A673 (cell line): ENCODE measurements around the gene CRLF1.

Experiments used
- CTCF ChIP-seq: fragments of 300-800, 200-600 bp; sonication (generic); conservative IDR thresholded peaks from 2 replicates; pipeline ENCODE4 v1.5.1; 2017; ENCODE audit warnings: low read depth, mild to moderate bottlenecking, antibody characterized with exemption, low read length, moderate library complexity, mixed read lengths
- EZH2 ChIP-seq: fragments of 200-600 bp; sonication (generic); IDR thresholded peaks from 2 replicates; pipeline ENCODE4 v1.6.1; 2017; ENCODE audit warnings: borderline replicate concordance, low read depth, mild to moderate bottlenecking, mixed read lengths, antibody characterized with exemption, low read length; ENCODE audit not compliant: poor library complexity, severe bottlenecking

- TF ChIP-seq CTCF (no peak), EZH2 (no peak)
Observed at GRCh38 chr19:18568367-18568766, 38.2 kb downstream of the CRLF1 start.
